A549 treated with dexamethasone at 1 μM for 4 hours (cell line): Measurements from ENCODE around the gene CRISP2. TPM values are rescaled to one million over a fixed set of nuclear protein-coding genes. Genes with fewer than 3 reads are reported as not detected.

Experiments
- total RNA-seq: library from RNA; stranded (reverse); fragments of 200-300 nt; extraction: Qiagen RNA extraction; gene quantifications from 5 replicates; pipeline ENCODE4 v1.2.3, GENCODE V29; 2022

The CRISP2 gene, protein sequence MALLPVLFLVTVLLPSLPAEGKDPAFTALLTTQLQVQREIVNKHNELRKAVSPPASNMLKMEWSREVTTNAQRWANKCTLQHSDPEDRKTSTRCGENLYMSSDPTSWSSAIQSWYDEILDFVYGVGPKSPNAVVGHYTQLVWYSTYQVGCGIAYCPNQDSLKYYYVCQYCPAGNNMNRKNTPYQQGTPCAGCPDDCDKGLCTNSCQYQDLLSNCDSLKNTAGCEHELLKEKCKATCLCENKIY
- not detected in 5 replicates for total RNA-seq

DNA sequence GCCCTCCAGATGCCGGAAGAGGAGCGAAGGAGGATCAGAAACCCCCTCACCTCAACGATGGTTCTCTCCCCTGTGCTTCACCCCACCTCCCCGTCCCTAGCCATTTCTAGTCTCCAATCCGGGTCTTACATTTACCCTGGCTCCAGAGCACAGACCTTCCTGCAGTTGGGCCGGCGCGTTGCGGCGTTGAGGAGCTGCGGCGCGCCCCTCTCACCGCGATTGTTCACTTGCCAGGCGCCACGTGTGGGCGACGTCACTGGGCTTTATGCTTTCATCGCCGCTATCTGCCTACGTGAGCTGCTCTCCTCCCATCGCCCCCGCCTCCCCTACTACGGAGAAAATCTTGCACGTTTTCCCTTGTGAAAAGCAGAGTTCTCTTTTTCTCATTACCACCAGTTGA lies at the start of gene CRISP2:
Gene CRISP2, minus strand, starts transcription at position 198 of the 400 bp plus-strand sequence. CDS start 4,347 bp downstream, outside the sequence.

DNA sequence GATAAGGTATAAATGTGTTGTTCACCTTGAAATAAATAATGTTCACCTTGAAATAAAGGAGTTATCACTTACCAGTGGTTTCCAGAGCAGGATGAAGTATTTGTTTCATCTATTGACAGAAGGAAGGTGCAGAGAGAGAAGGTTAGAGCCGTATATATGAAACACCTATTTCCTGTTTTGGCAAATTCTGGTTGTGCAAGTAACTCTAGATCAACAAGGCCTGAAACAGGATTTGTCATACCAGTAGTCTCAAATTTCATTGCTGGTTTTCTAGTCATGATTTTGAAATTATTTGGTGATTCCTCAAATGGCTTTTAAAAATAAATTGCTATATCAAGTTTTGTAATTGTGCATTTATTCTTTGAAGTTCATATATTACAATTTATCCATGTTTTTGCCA lies 30.9 kb upstream of the CRISP2 start, which contains the start of gene CRISP3:
Gene CRISP3, minus strand, starts transcription at position 130 of the 400 bp plus-strand sequence. Its CDS starts 21 bp downstream, at position 109.

Other genes with a start within 250 kb of the CRISP2 start
- gene GLYATL3, start 213.6 kb downstream of the CRISP2 start, total RNA-seq, result not detected in 5 replicates
- 6.3 to 8.8 TPM (median 7.4 TPM) in 5 replicates for gene C6orf141, start 162.9 kb downstream of the CRISP2 start, total RNA-seq
- 0.07 TPM in 1 of 5 replicates, not detected in the others for gene RHAG, start 76.7 kb downstream of the CRISP2 start, total RNA-seq
- not detected in 5 replicates for gene CRISP3, start 30.8 kb upstream of the CRISP2 start, total RNA-seq
- not detected in 5 replicates for gene PGK2, start 73.7 kb upstream of the CRISP2 start, total RNA-seq
- not detected in 5 replicates for gene CRISP1, start 153.0 kb upstream of the CRISP2 start, total RNA-seq